GM18507 (cell line): ENCODE results near the gene SOAT2.

Source experiments
- DNase-seq: peaks from one replicate; pipeline ENCODE4 v3.0.0; 2011; ENCODE audit warnings: low read depth; ENCODE audit not compliant: insufficient read length; ENCODE audit errors: extremely low spot score
- FAIRE-seq: peaks from 2 replicates; lab custom pipeline; 2011; peaks lifted over from hg19 to GRCh38; lab: Jason Lieb, UNC

Gene SOAT2, protein sequence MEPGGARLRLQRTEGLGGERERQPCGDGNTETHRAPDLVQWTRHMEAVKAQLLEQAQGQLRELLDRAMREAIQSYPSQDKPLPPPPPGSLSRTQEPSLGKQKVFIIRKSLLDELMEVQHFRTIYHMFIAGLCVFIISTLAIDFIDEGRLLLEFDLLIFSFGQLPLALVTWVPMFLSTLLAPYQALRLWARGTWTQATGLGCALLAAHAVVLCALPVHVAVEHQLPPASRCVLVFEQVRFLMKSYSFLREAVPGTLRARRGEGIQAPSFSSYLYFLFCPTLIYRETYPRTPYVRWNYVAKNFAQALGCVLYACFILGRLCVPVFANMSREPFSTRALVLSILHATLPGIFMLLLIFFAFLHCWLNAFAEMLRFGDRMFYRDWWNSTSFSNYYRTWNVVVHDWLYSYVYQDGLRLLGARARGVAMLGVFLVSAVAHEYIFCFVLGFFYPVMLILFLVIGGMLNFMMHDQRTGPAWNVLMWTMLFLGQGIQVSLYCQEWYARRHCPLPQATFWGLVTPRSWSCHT

GRCh38 chr12:53102883-53103807 lies at the start of gene SOAT2:
Gene SOAT2, plus strand, starts transcription at chr12:53103486. Its CDS starts 92 bp downstream, at chr12:53103578.
- DNase-seq (peak; percentile 58), FAIRE-seq (peak; percentile 90)

- DNase-seq = peak; percentile 80
Measured at GRCh38 chr12:53054112-53054878, 49.0 kb upstream of the SOAT2 start.

GRCh38 chr12:53055471-53056266 lies 47.6 kb upstream of the SOAT2 start:
- FAIRE-seq = no peak
- DNase-seq = no peak

More at GRCh38 chr12:53054112-53054878, 49.0 kb upstream of the SOAT2 start:
- FAIRE-seq = peak; percentile 91

- FAIRE-seq (no peak), DNase-seq (no peak)
Measured at GRCh38 chr12:53056296-53056695, 47.0 kb upstream of the SOAT2 start.

GRCh38 chr12:53056901-53057300 lies 46.4 kb upstream of the SOAT2 start:
- DNase-seq = no peak
- no peak for FAIRE-seq

DNA sequence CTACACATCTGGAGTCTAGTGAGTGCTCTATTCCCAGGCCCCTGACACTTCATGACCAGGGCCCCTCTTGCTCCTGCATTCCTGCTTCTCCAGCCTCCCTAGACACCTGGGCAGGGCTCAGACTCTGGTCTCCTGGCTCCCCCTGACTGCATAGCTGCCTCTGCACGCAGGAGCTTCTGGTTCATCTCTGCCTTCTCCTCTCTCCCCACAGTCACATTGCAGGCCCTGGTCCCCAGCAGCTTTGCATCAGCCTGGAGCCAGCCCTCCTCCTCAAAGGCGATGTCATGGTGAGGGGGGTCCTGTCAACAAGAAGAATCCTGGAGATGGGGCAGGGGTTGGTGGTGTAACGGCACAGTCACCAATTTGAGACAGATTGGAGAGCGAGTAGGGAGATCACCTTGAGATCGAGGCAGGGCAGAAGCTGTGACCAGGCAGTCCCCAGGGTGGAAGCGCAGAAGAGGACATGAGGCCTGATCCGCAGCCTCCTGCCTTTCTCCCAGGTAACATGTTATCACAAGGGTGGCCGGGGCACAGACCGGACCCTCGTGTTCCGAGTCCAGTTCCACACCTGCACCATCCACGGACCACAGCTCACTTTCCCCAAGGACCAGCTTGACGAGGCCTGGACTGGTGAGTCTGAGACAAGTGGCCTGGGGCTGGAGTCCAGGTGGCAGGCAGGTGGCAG lies 45.3 kb upstream of the SOAT2 start:
- FAIRE-seq (no peak), DNase-seq (no peak)

GRCh38 chr12:53058674-53059433 lies 44.4 kb upstream of the SOAT2 start:
- FAIRE-seq = no peak
- no peak for DNase-seq

GRCh38 chr12:53059434-53060063 lies 43.7 kb upstream of the SOAT2 start:
- FAIRE-seq = no peak

GRCh38 chr12:53060064-53060720 lies 43.1 kb upstream of the SOAT2 start:
- no peak for DNase-seq
- no peak for FAIRE-seq

More at GRCh38 chr12:53059434-53060063, 43.7 kb upstream of the SOAT2 start:
- no peak for DNase-seq

- no peak for DNase-seq
- FAIRE-seq = no peak
Measured at GRCh38 chr12:53060721-53061276, 42.5 kb upstream of the SOAT2 start.

DNA sequence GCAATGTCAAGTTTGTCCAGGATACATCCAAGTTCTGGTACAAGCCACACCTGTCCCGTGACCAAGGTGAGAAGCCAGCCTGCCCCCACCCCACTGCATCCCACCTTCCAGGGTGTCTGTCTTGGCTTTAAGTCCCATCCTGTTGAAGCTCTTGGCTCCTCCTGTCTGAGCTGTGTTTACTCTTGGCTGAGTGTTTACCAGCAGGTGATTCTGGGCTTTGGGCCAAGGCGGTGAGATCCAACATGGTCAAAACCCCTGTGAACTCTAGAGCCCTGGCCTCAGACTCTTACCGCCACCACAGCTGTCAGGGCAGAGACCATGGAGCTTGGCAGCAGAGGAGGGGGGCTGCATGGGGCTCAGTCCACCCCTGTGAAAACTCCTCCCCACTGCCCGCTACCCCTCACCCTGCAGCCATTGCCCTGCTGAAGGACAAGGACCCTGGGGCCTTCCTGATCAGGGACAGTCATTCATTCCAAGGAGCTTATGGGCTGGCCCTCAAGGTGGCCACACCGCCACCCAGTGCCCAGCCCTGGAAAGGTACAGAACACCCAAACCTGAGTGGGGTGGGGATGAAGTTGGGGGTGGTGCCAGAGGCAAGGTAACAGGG lies 41.8 kb upstream of the SOAT2 start:
- FAIRE-seq = no peak
- DNase-seq = no peak

DNA sequence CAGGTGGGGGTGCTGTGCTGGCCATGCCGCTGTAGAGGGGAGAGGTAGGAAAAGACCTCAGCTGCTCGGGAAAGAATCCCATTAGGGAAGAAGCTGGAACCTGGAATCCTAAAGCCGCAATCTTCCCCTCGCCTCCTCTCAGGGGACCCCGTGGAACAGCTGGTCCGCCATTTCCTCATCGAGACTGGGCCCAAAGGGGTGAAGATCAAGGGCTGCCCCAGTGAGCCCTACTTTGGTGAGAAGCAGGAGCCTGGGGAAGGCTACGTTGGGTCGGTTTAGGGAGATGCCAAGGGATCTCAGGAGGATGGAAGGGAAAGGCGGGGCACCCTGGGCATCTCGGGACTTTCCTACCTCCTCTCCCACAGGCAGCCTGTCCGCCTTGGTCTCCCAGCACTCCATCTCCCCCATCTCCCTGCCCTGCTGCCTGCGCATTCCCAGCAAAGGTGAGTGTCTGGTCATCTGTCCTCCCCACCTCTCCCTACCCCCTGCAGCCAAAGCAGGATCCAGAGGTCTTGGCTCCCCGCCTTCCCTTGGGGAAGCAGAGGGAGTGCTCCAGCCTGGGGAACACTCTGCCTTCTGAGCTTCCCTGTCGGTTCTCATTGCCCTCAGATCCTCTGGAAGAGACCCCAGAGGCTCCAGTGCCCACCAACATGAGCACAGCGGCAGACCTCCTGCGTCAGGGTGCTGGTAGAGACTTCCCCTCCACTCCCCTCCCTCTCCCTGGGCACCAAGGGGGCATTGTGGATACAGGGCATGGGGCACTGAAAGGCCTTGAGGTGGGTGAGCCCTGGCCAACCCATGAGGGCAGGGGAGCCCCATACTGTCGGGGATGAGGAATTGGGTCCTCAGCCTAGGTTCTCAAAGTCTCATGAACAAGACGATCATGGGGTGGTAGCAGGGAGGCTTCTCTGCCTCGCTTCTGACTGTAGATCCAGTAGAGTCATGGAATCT lies 41.0 kb upstream of the SOAT2 start:
- DNase-seq (no peak), FAIRE-seq (no peak)

GRCh38 chr12:53062977-53063707 lies 40.1 kb upstream of the SOAT2 start:
- no peak for FAIRE-seq

More at GRCh38 chr12:53062977-53063707, 40.1 kb upstream of the SOAT2 start:
- DNase-seq = no peak
